Measurements from ENCODE around the gene DPYSL5. TPM values are rescaled to one million over a fixed set of nuclear protein-coding genes. Genes with fewer than 3 reads are reported as not detected.
"Not testable (repeated sequence)": the region's sequence is repeated elsewhere in the genome, so short reads cannot be mapped to it uniquely, and the experiment has no call there.

The DPYSL5 gene
- total RNA-seq, 2 donors from 2014 or later, result not detected

DNA sequence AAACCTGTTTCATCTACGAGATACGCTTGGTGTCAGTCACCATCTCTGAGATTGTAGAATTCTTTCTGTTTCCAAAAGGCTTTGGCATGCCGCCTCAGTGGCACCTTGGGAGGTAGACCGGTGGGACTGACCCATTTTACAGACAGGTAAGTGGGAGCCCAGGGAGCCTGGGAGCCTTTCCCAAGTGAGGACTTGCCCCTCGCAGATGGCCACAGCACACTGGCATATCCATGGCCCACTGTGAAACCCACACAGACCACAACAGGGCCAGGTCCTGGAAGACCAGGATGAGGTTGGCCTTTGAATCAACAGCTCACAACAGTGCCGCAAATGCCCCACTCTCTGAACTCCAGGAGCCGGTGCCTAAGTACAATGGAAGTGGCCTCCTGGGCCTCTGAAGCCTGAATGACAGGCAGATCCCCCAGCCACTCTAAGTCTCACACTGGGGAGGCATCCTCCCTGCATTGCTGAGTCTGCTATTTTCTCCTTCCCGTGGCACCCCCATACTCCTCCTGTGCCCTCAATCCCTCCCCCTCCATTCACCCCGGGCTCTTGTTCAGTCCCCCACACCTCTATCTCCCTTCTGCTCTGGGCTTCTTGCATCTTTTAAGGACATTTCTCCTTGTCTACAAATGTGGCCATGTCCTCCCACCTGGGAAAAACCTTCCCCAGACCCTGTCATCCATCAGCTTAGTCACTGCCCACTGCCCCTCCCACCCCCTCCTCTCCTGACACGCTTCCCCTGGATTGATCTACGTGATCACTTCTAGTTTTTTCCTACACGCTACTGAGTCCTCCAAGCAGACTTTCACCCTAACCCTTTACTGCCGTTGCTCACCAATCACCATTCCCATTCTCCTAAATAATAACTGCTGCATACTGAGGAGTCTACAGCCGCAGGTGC is 35.9 kb upstream of the DPYSL5 start:
- H3K4me1 ChIP-seq, result no peaks in the 10 kb centered on the region
- intact Hi-C loops (cut with DNase I), result no loop called here
- no peaks in the 10 kb centered on the region for H3K36me3 ChIP-seq (replicated peaks in 1 of 2; ENCODE audit: insufficient read depth in 1 of 2, low read depth in 2 of 2)
- H3K27ac ChIP-seq, result no peak overlapping the region
- ATAC-seq (no peak), DNase-seq (no peak)
- no peaks in the 10 kb centered on the region for H3K9me3 ChIP-seq
- 71 to 72% methylated on average over 14 of the region's 14 CpGs for WGBS, 2 donors
- no peaks in the 10 kb centered on the region for H3K27me3 ChIP-seq
- no peak overlapping the region for H3K4me3 ChIP-seq
- no peak for TF ChIP-seq POLR2A (IDR thresholded peaks at IDR 0.05)
- TF ChIP-seq, protein P1, sequence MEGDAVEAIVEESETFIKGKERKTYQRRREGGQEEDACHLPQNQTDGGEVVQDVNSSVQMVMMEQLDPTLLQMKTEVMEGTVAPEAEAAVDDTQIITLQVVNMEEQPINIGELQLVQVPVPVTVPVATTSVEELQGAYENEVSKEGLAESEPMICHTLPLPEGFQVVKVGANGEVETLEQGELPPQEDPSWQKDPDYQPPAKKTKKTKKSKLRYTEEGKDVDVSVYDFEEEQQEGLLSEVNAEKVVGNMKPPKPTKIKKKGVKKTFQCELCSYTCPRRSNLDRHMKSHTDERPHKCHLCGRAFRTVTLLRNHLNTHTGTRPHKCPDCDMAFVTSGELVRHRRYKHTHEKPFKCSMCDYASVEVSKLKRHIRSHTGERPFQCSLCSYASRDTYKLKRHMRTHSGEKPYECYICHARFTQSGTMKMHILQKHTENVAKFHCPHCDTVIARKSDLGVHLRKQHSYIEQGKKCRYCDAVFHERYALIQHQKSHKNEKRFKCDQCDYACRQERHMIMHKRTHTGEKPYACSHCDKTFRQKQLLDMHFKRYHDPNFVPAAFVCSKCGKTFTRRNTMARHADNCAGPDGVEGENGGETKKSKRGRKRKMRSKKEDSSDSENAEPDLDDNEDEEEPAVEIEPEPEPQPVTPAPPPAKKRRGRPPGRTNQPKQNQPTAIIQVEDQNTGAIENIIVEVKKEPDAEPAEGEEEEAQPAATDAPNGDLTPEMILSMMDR (IDR thresholded peaks at IDR 0.05), result no peak

DNA sequence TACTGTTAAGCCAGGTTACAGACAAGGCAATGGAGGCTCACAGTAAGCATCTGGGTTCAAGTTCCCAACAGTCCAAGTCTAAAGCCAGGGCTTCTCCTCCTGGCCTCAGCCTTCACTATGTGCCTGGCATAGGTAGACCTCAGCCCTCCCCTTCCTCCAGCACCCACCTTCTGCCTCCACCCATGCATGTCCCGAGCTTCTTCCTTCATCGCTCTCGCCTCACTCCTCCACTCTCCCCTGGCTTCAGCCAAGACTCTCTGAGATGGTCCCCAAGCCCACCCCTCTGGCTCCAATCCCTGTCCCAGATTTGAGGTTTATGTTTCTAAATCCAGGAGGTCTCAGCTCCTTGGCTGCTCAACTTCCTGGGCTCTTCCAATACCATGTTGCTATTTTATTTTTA is 35.2 kb upstream of the DPYSL5 start:
- Histone ChIP-seq H3K27ac (no peak overlapping the region), H3K4me3 (no peak overlapping the region), H3K27me3 (no peaks in the 10 kb centered on the region), H3K9me3 (no peaks in the 10 kb centered on the region), H3K36me3 (replicated peaks in 1 of 2; ENCODE audit: insufficient read depth in 1 of 2, low read depth in 2 of 2) (no peaks in the 10 kb centered on the region), H3K4me1 (no peaks in the 10 kb centered on the region)
- intact Hi-C loops (cut with DNase I), result no loop called here
- DNase-seq, result no peak
- no peak for TF ChIP-seq POLR2A (IDR thresholded peaks at IDR 0.05)
- TF ChIP-seq, protein P1 (IDR thresholded peaks at IDR 0.05), result no peak
- 88 to 93% methylated on average over 3 of the region's 3 CpGs for WGBS, 2 donors
- ATAC-seq, result no peak

DNA sequence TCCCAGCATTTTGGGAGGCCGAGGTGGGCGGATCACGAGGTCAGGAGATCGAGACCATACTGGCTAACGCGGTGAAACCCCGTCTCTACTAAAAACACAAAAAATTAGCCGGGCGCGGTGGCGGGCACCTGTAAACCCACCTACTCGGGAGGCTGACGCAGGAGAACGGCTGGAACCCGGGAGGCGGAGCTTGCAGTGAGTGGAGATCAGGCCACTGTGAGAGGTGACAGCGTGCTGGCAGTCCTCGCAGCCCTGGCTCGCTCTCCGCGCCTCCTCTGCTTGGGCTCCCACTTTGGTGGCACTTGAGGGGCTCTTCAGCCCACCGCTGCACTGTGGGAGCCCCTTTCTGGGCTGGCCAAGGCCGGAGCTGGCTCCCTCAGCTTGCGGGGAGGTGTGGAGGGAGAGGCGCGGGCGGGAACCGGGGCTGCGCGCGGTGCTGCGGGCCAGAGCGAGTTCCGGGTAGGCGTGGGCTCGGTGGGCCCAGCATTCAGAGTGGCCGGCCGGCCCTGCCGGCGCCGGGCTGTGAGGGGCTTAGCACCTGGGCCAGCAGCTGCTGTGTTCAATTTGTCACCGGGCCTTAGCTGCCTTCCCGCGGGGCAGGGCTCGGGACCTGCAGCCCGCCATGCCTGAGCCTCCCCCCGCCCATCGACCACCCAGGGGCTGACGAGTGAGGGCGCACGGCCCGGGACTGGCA is 33.7 kb upstream of the DPYSL5 start:
- H3K27ac ChIP-seq; H3K36me3 ChIP-seq (replicated peaks in 1 of 2; ENCODE audit: insufficient read depth in 1 of 2, low read depth in 2 of 2); H3K9me3 ChIP-seq; H3K4me1 ChIP-seq; ATAC-seq; H3K27me3 ChIP-seq; intact Hi-C loops (cut with DNase I); H3K4me3 ChIP-seq; DNase-seq: not testable (repeated sequence)
- whole genome bisulfite sequencing, 2 donors, result 86 to 89% methylated on average over 28 to 52 of the region's 52 CpGs

DNA sequence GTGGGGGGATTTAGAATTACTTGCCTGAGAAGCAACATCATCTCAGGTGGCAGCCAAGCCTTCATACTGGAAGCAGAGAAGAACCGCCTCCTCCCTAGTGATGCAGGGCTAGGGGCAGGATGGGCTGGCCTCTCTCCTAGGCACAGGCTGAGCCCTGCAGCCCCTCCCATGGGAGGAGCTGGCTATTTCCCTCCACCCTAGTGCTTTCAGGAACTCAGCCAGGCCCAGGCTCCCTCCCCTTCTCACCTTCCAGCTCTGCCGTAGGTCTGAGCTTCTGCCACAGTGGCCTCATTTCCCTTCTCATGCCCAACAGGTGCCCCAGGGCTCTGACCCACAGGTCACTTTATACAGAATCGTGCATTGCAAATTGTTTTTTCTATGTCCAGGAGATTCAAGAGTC is 31.0 kb upstream of the DPYSL5 start:
- H3K4me3 ChIP-seq, result no peak overlapping the region
- WGBS, 2 donors, result 23 to 33% methylated on average over 1 to 3 of the region's 3 CpGs
- intact Hi-C loops (cut with DNase I), result no loop called here
- H3K27me3 ChIP-seq, result no peaks in the 10 kb centered on the region
- no peak overlapping the region for H3K27ac ChIP-seq
- ATAC-seq (no peak), DNase-seq (no peak)
- no peaks in the 10 kb centered on the region for H3K4me1 ChIP-seq
- H3K36me3 ChIP-seq (replicated peaks in 1 of 2; ENCODE audit: insufficient read depth in 1 of 2, low read depth in 2 of 2), result no peaks in the 10 kb centered on the region
- TF ChIP-seq POLR2A (IDR thresholded peaks at IDR 0.05), result no peak
- TF ChIP-seq, protein P1 (IDR thresholded peaks at IDR 0.05), result no peak
- H3K9me3 ChIP-seq, result no peaks in the 10 kb centered on the region

DNA sequence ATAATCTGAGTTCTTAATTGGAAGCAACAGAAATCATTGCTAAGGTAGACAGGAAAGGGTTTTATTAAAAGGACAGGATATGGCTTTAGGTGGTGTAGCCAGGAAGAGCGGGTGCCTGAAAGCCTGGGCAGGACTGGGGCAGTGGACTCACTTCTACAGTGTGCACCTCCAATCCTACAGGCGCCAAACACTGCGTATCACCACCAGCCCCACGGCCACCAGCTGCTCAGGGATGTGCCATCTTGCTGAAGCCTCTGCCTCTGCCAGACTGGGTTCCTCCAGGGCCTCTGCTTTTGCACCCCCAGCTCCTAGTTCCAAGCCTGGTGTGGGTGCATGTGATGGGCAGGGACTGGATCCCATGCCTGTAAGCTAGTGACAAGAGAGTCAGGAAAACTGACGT is 29.7 kb upstream of the DPYSL5 start:
- TF ChIP-seq, protein P1 (IDR thresholded peaks at IDR 0.05), result no peak
- TF ChIP-seq POLR2A (IDR thresholded peaks at IDR 0.05), result no peak
- H3K27ac ChIP-seq, result no peak overlapping the region
- intact Hi-C loops (cut with DNase I), result no loop called here
- H3K4me1 ChIP-seq, result no peaks in the 10 kb centered on the region
- H3K9me3 ChIP-seq, result no peaks in the 10 kb centered on the region
- DNase-seq, result no peak
- 60 to 63% methylated on average over 5 of the region's 5 CpGs for WGBS, 2 donors
- no peaks in the 10 kb centered on the region for H3K36me3 ChIP-seq (replicated peaks in 1 of 2; ENCODE audit: insufficient read depth in 1 of 2, low read depth in 2 of 2)
- no peaks in the 10 kb centered on the region for H3K27me3 ChIP-seq
- no peak for ATAC-seq
- no peak overlapping the region for H3K4me3 ChIP-seq

Measured in body of pancreas (tissue), 4 donors.